Fibroblast of villous mesenchyme (primary cell): Measurements from ENCODE around the gene TPBGL. TPM values are rescaled to one million over a fixed set of nuclear protein-coding genes. Genes with fewer than 3 reads are reported as not detected.

ENCODE experiments used
- DNase-seq: peaks from one replicate; pipeline ENCODE4 v3.0.0-alpha.2; 2010; ENCODE audit warnings: low read depth
- H3K4me3 ChIP-seq: 2 replicates; pipeline ENCODE4 v1.5.1; 2011; ENCODE audit warnings: low read depth, mild to moderate bottlenecking, low read length
- CTCF ChIP-seq: IDR thresholded peaks from 2 replicates; pipeline ENCODE4 v1.5.1; 2012; ENCODE audit warnings: low read depth, mild to moderate bottlenecking, low read length; ENCODE audit not compliant: insufficient read depth
- total RNA-seq: library from RNA; depleted of rRNA; stranded (reverse); fragments of >200 nt; gene quantifications from 2 replicates; pipeline ENCODE4 v1.2.3, GENCODE V29; 2012

Gene TPBGL
- total RNA-seq, 1 donor: not detected

- H3K4me3 ChIP-seq: no peak overlapping the region
- no peak for DNase-seq
- no peak for TF ChIP-seq CTCF
Observed at GRCh38 chr11:75280770-75281468, 40.3 kb downstream of the TPBGL start.

- no peak for TF ChIP-seq CTCF
- no peak for DNase-seq
Observed at GRCh38 chr11:75281469-75282095, 41.0 kb downstream of the TPBGL start.

GRCh38 chr11:75283391-75283931 is 42.9 kb downstream of the TPBGL start:
- DNase-seq: no peak
- TF ChIP-seq CTCF: no peak
- H3K4me3 ChIP-seq: no peak overlapping the region

More at GRCh38 chr11:75281469-75282095, 41.0 kb downstream of the TPBGL start:
- H3K4me3 ChIP-seq: no peak overlapping the region

- no peak overlapping the region for H3K4me3 ChIP-seq
- DNase-seq: no peak
- no peak for TF ChIP-seq CTCF
Observed at GRCh38 chr11:75285776-75286360, 45.3 kb downstream of the TPBGL start.

GRCh38 chr11:75286826-75287465 is 46.4 kb downstream of the TPBGL start:
- no peak for DNase-seq
- no peak for TF ChIP-seq CTCF
- H3K4me3 ChIP-seq: no peak overlapping the region

- no peak for TF ChIP-seq CTCF
- DNase-seq: no peak
Observed at GRCh38 chr11:75287579-75287978, 47.0 kb downstream of the TPBGL start.

More at GRCh38 chr11:75287579-75287978, 47.0 kb downstream of the TPBGL start:
- no peak overlapping the region for H3K4me3 ChIP-seq
